ENCODE data around the gene CLCF1. TPM values are rescaled to one million over a fixed set of nuclear protein-coding genes. Genes with fewer than 3 reads are reported as not detected.

The CLCF1 gene
- total RNA-seq, 1 experiment from 2014 or later = 2.1 TPM

DNA sequence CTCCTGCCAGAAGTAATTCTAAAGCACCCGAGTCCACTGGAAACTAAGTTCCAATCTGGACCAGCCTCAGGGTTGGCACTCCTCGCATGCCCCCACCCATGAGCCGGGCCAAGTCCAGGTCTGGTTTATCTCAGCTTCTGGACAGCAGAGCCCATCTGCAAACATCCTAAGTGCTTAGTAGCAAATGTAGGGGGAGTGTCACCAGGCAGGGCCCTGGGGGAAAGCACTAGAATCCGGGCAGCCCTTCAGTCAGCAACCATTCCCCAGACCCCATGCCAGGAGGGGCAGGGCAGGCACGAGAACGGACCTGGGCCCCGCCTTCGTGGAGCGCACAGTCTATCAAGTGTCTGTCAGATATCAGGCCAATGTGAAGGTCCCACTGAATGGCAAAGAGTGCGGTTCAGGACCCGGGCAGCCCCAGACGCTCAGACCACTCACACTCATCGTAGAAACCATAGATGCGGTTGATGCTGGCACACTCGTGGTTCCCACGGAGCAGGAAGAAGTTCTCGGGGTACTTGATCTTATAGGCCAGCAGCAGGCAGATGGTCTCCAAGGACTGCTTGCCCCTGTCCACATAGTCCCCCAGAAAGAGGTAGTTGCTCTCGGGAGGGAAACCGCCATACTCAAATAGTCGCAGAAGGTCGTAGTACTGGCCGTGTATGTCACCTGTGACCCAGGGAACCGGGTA, 27.0 kb upstream of the CLCF1 start:
- Histone ChIP-seq H3K4me1 (ENCODE audit: insufficient read depth, low read length) (peaks cover 2% of the 10 kb centered on the region; the same call in 1 of the 2 replicates), H3K14ac (ENCODE audit: insufficient read depth, low read length) (no peak overlapping the region), H3K79me2 (ENCODE audit: insufficient read depth, low read length) (peaks cover 4% of the 10 kb centered on the region; the same call in 1 of the 2 replicates), H3K27ac (ENCODE audit: insufficient read length, low read depth, low read length) (no peak overlapping the region), H2BK5ac (ENCODE audit: insufficient read length, low read length) (no peak overlapping the region), H4K5ac (ENCODE audit: insufficient read length, low read depth, low read length) (no peak overlapping the region), H4K91ac (ENCODE audit: insufficient read length, low read depth, low read length) (no peak overlapping the region), H2BK120ac (ENCODE audit: low read depth, low read length, poor library complexity, severe bottlenecking) (no peak overlapping the region), H3K27me3 (ENCODE audit: insufficient read depth, low read length) (no peaks in the 10 kb centered on the region), H2AFZ (ENCODE audit: low read length) (no peak overlapping the region), H4K8ac (replicated peaks; ENCODE audit: insufficient read length, low read depth, low read length) (no peak overlapping the region), H2BK15ac (ENCODE audit: low read depth, low read length) (no peak overlapping the region), H3K56ac (ENCODE audit: insufficient read length, low read depth, low read length) (no peak overlapping the region), H3K18ac (ENCODE audit: insufficient read length, low read depth, low read length) (no peak overlapping the region), H3T11ph (ENCODE audit: low read length) (no peak overlapping the region), H3K4me2 (ENCODE audit: insufficient read depth, insufficient read length, low read length) (peak overlapping the region; percentile 83), H3K23me2 (ENCODE audit: insufficient read length, low read depth, low read length, poor library complexity, severe bottlenecking) (peaks cover 5% of the 10 kb centered on the region), H2AK5ac (ENCODE audit: insufficient read length, low read length) (no peak overlapping the region), H2BK12ac (ENCODE audit: insufficient read length, low read depth, low read length) (no peak overlapping the region), H3K4ac (ENCODE audit: low read depth, low read length) (no peak overlapping the region), H4K20me1 (ENCODE audit: control insufficient read depth, insufficient read depth, insufficient read length) (no peaks in the 10 kb centered on the region), H3K9me3 (ENCODE audit: control insufficient read depth, low read depth, low read length) (no peaks in the 10 kb centered on the region), H3K9ac (ENCODE audit: extremely low read depth, insufficient read length, low read length) (peak overlapping the region; percentile 34), H3K23ac (ENCODE audit: insufficient read length, low read depth, low read length) (no peak overlapping the region), H3K79me1 (ENCODE audit: insufficient read depth, low read depth, low read length, poor library complexity, severe bottlenecking) (peaks cover 3% of the 10 kb centered on the region), H2BK20ac (ENCODE audit: low read depth, low read length, poor library complexity, severe bottlenecking) (no peak overlapping the region)
- H3K27ac Mint-ChIP-seq = no peak overlapping the region; a peak in 1 of 7 replicates
- H3K27me3 Mint-ChIP-seq (ENCODE audit: low read depth) = peaks cover 3% of the 10 kb centered on the region
- no peaks in the 10 kb centered on the region for H3K9me3 Mint-ChIP-seq
- no peak for DNase-seq
- TF ChIP-seq, protein P1, sequence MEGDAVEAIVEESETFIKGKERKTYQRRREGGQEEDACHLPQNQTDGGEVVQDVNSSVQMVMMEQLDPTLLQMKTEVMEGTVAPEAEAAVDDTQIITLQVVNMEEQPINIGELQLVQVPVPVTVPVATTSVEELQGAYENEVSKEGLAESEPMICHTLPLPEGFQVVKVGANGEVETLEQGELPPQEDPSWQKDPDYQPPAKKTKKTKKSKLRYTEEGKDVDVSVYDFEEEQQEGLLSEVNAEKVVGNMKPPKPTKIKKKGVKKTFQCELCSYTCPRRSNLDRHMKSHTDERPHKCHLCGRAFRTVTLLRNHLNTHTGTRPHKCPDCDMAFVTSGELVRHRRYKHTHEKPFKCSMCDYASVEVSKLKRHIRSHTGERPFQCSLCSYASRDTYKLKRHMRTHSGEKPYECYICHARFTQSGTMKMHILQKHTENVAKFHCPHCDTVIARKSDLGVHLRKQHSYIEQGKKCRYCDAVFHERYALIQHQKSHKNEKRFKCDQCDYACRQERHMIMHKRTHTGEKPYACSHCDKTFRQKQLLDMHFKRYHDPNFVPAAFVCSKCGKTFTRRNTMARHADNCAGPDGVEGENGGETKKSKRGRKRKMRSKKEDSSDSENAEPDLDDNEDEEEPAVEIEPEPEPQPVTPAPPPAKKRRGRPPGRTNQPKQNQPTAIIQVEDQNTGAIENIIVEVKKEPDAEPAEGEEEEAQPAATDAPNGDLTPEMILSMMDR (conservative IDR thresholded peaks at IDR 0.05) = no peak
- peak overlapping the region; percentile 69 to 82 for H3K4me3 Mint-ChIP-seq
- H3K36me3 Mint-ChIP-seq (ENCODE audit: insufficient read depth in 1 of 3, low read depth in 3 of 3) = peaks cover 14 to 42% (median 39%) of the 10 kb centered on the region in 3 experiments
- H3K4me1 Mint-ChIP-seq = peaks cover 16 to 18% of the 10 kb centered on the region in 2 experiments
- no CpG with 5 or more reads among the region's 23 CpGs for WGBS (ENCODE audit: extremely low coverage, insufficient read length, low lambda C conversion rate)

Measured in H9 (cell line).